Sigmoid colon (tissue), 4 donors: ENCODE measurements around the gene SLC2A4.
"Not testable (repeated sequence)": the region's sequence is repeated elsewhere in the genome, so short reads cannot be mapped to it uniquely, and the experiment has no call there.

Experiments used
- EP300 ChIP-seq, 4 donors: sonication (generic); formaldehyde crosslinking; IDR thresholded peaks; one replicate each; pipeline ENCODE4 v1.6.1; 2017; ENCODE audit warnings: antibody characterized with exemption in 4 of 4
- POLR2A ChIP-seq, 2 donors: fragments of 450-650 bp; IDR thresholded peaks; one replicate each; pipeline ENCODE4 v1.6.1; 2016; ENCODE audit warnings: antibody characterized with exemption in 2 of 2, mild to moderate bottlenecking in 2 of 2, moderate library complexity in 2 of 2
- POLR2AphosphoS5 ChIP-seq, 4 donors: sonication (generic); formaldehyde crosslinking; IDR thresholded peaks; one replicate each; pipeline ENCODE4 v1.6.1; 2017; ENCODE audit warnings: antibody characterized with exemption in 4 of 4
- TF ChIP-seq, protein P1 (sequence below), 4 experiments: fragments of 450-650 bp in 3 of 4; fragments of 200-600 bp in 1 of 4; IDR thresholded peaks; one replicate each; pipeline ENCODE4 v1.5.1; 2016 to 2019; ENCODE audit warnings: antibody characterized with exemption in 4 of 4, mild to moderate bottlenecking in 3 of 4, moderate library complexity in 2 of 4

DNA sequence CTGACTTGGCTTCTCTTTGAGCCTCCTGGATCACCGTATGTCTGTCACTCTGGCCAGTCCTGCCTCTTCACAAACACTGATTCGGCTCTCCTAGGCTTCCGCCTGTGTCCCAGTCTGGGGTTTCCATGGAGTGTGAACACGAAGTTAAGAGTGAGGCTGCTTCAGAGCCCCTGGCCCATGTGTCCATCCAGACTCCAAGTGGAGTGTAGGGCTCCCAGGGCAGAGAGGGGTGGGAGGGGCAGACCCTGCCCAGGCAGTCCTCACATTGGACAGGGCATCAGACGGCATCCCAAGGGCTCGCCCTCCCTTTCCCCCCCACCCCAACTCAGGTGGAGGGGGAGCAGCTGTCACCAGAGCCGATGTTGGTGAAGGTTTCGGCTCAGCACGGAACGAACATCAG is 37.7 kb upstream of the SLC2A4 start:
- TF ChIP-seq, protein P1, sequence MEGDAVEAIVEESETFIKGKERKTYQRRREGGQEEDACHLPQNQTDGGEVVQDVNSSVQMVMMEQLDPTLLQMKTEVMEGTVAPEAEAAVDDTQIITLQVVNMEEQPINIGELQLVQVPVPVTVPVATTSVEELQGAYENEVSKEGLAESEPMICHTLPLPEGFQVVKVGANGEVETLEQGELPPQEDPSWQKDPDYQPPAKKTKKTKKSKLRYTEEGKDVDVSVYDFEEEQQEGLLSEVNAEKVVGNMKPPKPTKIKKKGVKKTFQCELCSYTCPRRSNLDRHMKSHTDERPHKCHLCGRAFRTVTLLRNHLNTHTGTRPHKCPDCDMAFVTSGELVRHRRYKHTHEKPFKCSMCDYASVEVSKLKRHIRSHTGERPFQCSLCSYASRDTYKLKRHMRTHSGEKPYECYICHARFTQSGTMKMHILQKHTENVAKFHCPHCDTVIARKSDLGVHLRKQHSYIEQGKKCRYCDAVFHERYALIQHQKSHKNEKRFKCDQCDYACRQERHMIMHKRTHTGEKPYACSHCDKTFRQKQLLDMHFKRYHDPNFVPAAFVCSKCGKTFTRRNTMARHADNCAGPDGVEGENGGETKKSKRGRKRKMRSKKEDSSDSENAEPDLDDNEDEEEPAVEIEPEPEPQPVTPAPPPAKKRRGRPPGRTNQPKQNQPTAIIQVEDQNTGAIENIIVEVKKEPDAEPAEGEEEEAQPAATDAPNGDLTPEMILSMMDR (IDR thresholded peaks at IDR 0.05), result not testable (repeated sequence)
- TF ChIP-seq POLR2A, POLR2AphosphoS5, EP300 (IDR thresholded peaks at IDR 0.05): not testable (repeated sequence)
